SU-DHL-6 (cell line): ENCODE results near the gene RHOT2.

Experiments
- CTCF ChIP-seq: fragments of 200-600 bp; sonication (generic); IDR thresholded peaks from one replicate; pipeline ENCODE4 v1.5.1; 2017; ENCODE audit warnings: antibody characterized with exemption, mild to moderate bottlenecking, low read length, moderate library complexity; ENCODE audit not compliant: insufficient read depth, poor library complexity, severe bottlenecking
- EZH2phosphoT487 ChIP-seq: fragments of 200-600 bp; sonication (generic), shearing (Covaris generic); conservative IDR thresholded peaks from 2 replicates; pipeline ENCODE4 v1.6.1; 2018; ENCODE audit warnings: mild to moderate bottlenecking, antibody characterized with exemption, low read length, moderate library complexity, mixed read lengths

- no peak for TF ChIP-seq CTCF
- no peak for TF ChIP-seq EZH2phosphoT487
These were observed 7.8 kb upstream of the RHOT2 start for GRCh38 chr16:660132-660458.
